CD4-positive, alpha-beta T cell treated with Interleukin-10 for 1 hour (primary cell): ENCODE measurements around the gene MAST2.
"Not testable (repeated sequence)": the region's sequence is repeated elsewhere in the genome, so short reads cannot be mapped to it uniquely, and the experiment has no call there.

Source experiments
- DNase-seq: peaks from one replicate; pipeline ENCODE4 v3.0.0-alpha.2; 2020

Gene MAST2

GRCh38 chr1:46030876-46031660 is 227.7 kb downstream of the MAST2 start:
- DNase-seq, result no peak

- DNase-seq, result no peak
These were observed 231.4 kb downstream of the MAST2 start for GRCh38 chr1:46034601-46035516.

- peak; percentile 81 for DNase-seq
These were observed 233.8 kb downstream of the MAST2 start for GRCh38 chr1:46036894-46037839.

GRCh38 chr1:46039571-46040052 is 236.2 kb downstream of the MAST2 start:
- no peak for DNase-seq

- DNase-seq, result no peak
These were observed 238.1 kb downstream of the MAST2 start for GRCh38 chr1:46041551-46041950.

GRCh38 chr1:46041974-46042373 is 238.6 kb downstream of the MAST2 start:
- DNase-seq, result no peak

GRCh38 chr1:46043458-46044017 is 240.1 kb downstream of the MAST2 start:
- DNase-seq, result no peak

GRCh38 chr1:46044116-46044515 is 240.7 kb downstream of the MAST2 start:
- DNase-seq, result no peak

GRCh38 chr1:46053734-46054133 is 250.3 kb downstream of the MAST2 start:
- no peak for DNase-seq

- no peak for DNase-seq
These were observed 252.9 kb downstream of the MAST2 start for GRCh38 chr1:46056325-46056724.

- DNase-seq, result not testable (repeated sequence)
These were observed 253.8 kb downstream of the MAST2 start for GRCh38 chr1:46057215-46057614.

- DNase-seq, result no peak
These were observed 254.4 kb downstream of the MAST2 start for GRCh38 chr1:46057781-46058180.

GRCh38 chr1:46058936-46059335 is 255.5 kb downstream of the MAST2 start:
- DNase-seq, result no peak

- DNase-seq, result no peak
These were observed 257.7 kb downstream of the MAST2 start for GRCh38 chr1:46061146-46061545.

- peak; percentile 55 for DNase-seq
These were observed 259.4 kb downstream of the MAST2 start for GRCh38 chr1:46062651-46063319.

- no peak for DNase-seq
These were observed 261.3 kb downstream of the MAST2 start for GRCh38 chr1:46064708-46065107.

GRCh38 chr1:46065405-46065804 is 262.0 kb downstream of the MAST2 start:
- peak; percentile 58 for DNase-seq

- no peak for DNase-seq
These were observed 264.2 kb downstream of the MAST2 start for GRCh38 chr1:46067652-46068051.

- DNase-seq, result no peak
These were observed 265.1 kb downstream of the MAST2 start for GRCh38 chr1:46068525-46068924.

GRCh38 chr1:46070164-46070814 is 266.9 kb downstream of the MAST2 start:
- no peak for DNase-seq

- no peak for DNase-seq
These were observed 269.6 kb downstream of the MAST2 start for GRCh38 chr1:46072975-46073374.
